Colonic mucosa (tissue), 4 donors: ENCODE data around the gene SCMH1. TPM values are rescaled to one million over a fixed set of nuclear protein-coding genes. Genes with fewer than 3 reads are reported as not detected.

Experiments used
- DNase-seq: peaks from one replicate; pipeline ENCODE4 v3.0.0-alpha.2; 2020
- H3K27ac ChIP-seq: fragments of 200-600 bp; one replicate; pipeline ENCODE4 v1.8.0; 2021
- H3K27me3 ChIP-seq: fragments of 200-600 bp; one replicate; pipeline ENCODE4 v1.8.0; 2021
- H3K36me3 ChIP-seq: fragments of 200-600 bp; one replicate; pipeline ENCODE4 v1.8.0; 2021
- H3K4me1 ChIP-seq: fragments of 200-600 bp; one replicate; pipeline ENCODE4 v1.8.0; 2021; ENCODE audit warnings: mild to moderate bottlenecking
- H3K4me3 ChIP-seq: fragments of 200-600 bp; one replicate; pipeline ENCODE4 v1.8.0; 2021
- H3K9ac ChIP-seq, 2 donors: one replicate each; pipeline ENCODE4 v1.7.0; 2013; ENCODE audit warnings: control low read depth in 2 of 2, low read depth in 2 of 2, low read length in 2 of 2
- H3K9me3 ChIP-seq: fragments of 200-600 bp; one replicate; pipeline ENCODE4 v1.8.0; 2021
- CTCF ChIP-seq: fragments of 200-600 bp; IDR thresholded peaks from one replicate; pipeline ENCODE4 v1.8.0; 2022; ENCODE audit warnings: antibody characterized with exemption, mild to moderate bottlenecking
- intact Hi-C: fragments of 100-400 bp; cut with DNase I; formaldehyde crosslinking; loops from one replicate; pipeline ENCODE4 v1.14.1; 2022
- total RNA-seq, 2 donors: library from RNA; stranded (reverse); fragmentation: NEBNext Ultra II Directional in 1 of 2; extraction: Animal tissue kit (Norgen Biotek cat#: 25700) in 1 of 2; gene quantifications; one replicate each; pipeline ENCODE4 v1.2.1, GENCODE V29; 2021
- donor health status: healthy.
- donor health status: DM: no; HTN: no; CAD: no.
- donor health status: DM: no; HTN: no; CAD: no.

Gene SCMH1
- total RNA-seq, 2 donors from 2014 or later: 26.3 to 32.7 TPM

GRCh38 chr1:41097105-41097504 lies 145.0 kb downstream of the SCMH1 start:
- H3K4me3 ChIP-seq: no peak overlapping the region
- no peak for DNase-seq
- H3K27me3 ChIP-seq: no peaks in the 10 kb centered on the region
- H3K36me3 ChIP-seq: no peaks in the 10 kb centered on the region
- H3K9ac ChIP-seq: no peak overlapping the region
- H3K27ac ChIP-seq: no peak overlapping the region
- H3K9me3 ChIP-seq: no peaks in the 10 kb centered on the region
- intact Hi-C loops: no loop called here
- no peak for TF ChIP-seq CTCF
- H3K4me1 ChIP-seq: no peaks in the 10 kb centered on the region

GRCh38 chr1:41093826-41094225 lies 148.3 kb downstream of the SCMH1 start:
- Histone ChIP-seq H3K4me3 (no peak overlapping the region), H3K9ac (no peak overlapping the region), H3K4me1 (no peaks in the 10 kb centered on the region), H3K27me3 (no peaks in the 10 kb centered on the region), H3K27ac (no peak overlapping the region), H3K9me3 (no peaks in the 10 kb centered on the region), H3K36me3 (no peaks in the 10 kb centered on the region)
- no peak for DNase-seq
- intact Hi-C loops: no loop called here
- no peak for TF ChIP-seq CTCF

GRCh38 chr1:41086921-41087320 lies 155.2 kb downstream of the SCMH1 start:
- TF ChIP-seq CTCF: no peak

GRCh38 chr1:41078616-41079015 lies 163.5 kb downstream of the SCMH1 start:
- TF ChIP-seq CTCF: no peak
- no peak for DNase-seq
- H3K9me3 ChIP-seq: no peaks in the 10 kb centered on the region
- H3K36me3 ChIP-seq: no peaks in the 10 kb centered on the region
- no peak overlapping the region for H3K4me3 ChIP-seq
- no peak overlapping the region for H3K9ac ChIP-seq
- H3K27ac ChIP-seq: no peak overlapping the region
- no peaks in the 10 kb centered on the region for H3K27me3 ChIP-seq
- intact Hi-C loops: no loop called here
- no peaks in the 10 kb centered on the region for H3K4me1 ChIP-seq

More at GRCh38 chr1:41086921-41087320, 155.2 kb downstream of the SCMH1 start:
- Histone ChIP-seq H3K4me3 (no peak overlapping the region), H3K27ac (no peak overlapping the region), H3K4me1 (no peaks in the 10 kb centered on the region), H3K9me3 (no peaks in the 10 kb centered on the region), H3K9ac (no peak overlapping the region), H3K27me3 (no peaks in the 10 kb centered on the region), H3K36me3 (no peaks in the 10 kb centered on the region)
- no peak for DNase-seq
- intact Hi-C loops: no loop called here

GRCh38 chr1:41078193-41078592 lies 163.9 kb downstream of the SCMH1 start:
- TF ChIP-seq CTCF: no peak
- Histone ChIP-seq H3K4me3 (no peak overlapping the region), H3K9ac (no peak overlapping the region), H3K36me3 (no peaks in the 10 kb centered on the region), H3K9me3 (no peaks in the 10 kb centered on the region), H3K4me1 (no peaks in the 10 kb centered on the region), H3K27ac (no peak overlapping the region), H3K27me3 (no peaks in the 10 kb centered on the region)
- no peak for DNase-seq
- intact Hi-C loops: no loop called here

GRCh38 chr1:41073971-41074370 lies 168.1 kb downstream of the SCMH1 start:
- Histone ChIP-seq H3K27me3 (no peaks in the 10 kb centered on the region), H3K4me1 (no peaks in the 10 kb centered on the region), H3K9ac (no peak overlapping the region), H3K4me3 (no peak overlapping the region), H3K27ac (no peak overlapping the region), H3K9me3 (no peaks in the 10 kb centered on the region), H3K36me3 (no peaks in the 10 kb centered on the region)
- TF ChIP-seq CTCF: no peak
- intact Hi-C loops: no loop called here
- no peak for DNase-seq
